Endothelial cell of umbilical vein (primary cell): ENCODE data around the gene ITGA3. TPM values are rescaled to one million over a fixed set of nuclear protein-coding genes. Genes with fewer than 3 reads are reported as not detected.

Experiments
- BruUV-seq: library from RNA; stranded (reverse); fragments of 400-500 nt; replicated peaks from 2 replicates; lab custom pipeline; 2021; lab: Mats Ljungman, UMichigan
- CTCF ChIA-PET: fragments of 300-600, 350-600 bp; sonication (Branson Sonifier 250); formaldehyde crosslinking; loops from one replicate; lab custom pipeline; 2021; ENCODE audit warnings: antibody characterized with exemption, inconsistent platforms; lab: Charles Lee
- POLR2A ChIA-PET: fragments of 300-600, 350-600 bp; sonication (Branson Sonifier 250); formaldehyde crosslinking; loops from one replicate; lab custom pipeline; 2021; ENCODE audit warnings: antibody characterized with exemption, inconsistent platforms; lab: Charles Lee
- DNase-seq: peaks from one replicate; pipeline ENCODE4 v3.0.0-alpha.2; 2011; ENCODE audit warnings: low read depth, low spot score
- FAIRE-seq: peaks from 2 replicates; lab custom pipeline; 2011; peaks lifted over from hg19 to GRCh38; lab: Jason Lieb, UNC
- H2AFZ ChIP-seq: 2 replicates; pipeline ENCODE4 v1.6.0; 2012; ENCODE audit warnings: low read depth, low read length, control low read depth, inconsistent platforms
- H3K27ac ChIP-seq: 2 replicates; pipeline ENCODE4 v1.5.1; 2011; ENCODE audit warnings: low read depth, mild to moderate bottlenecking, control low read depth, low read length, moderate library complexity; ENCODE audit not compliant: insufficient read depth
- H3K27me3 ChIP-seq, 2 experiments: 2 replicates each; pipeline versions ENCODE4 v1.6.0 to v1.6.1; 2011; ENCODE audit warnings: low read length in 2 of 2, mixed read lengths in 1 of 2; ENCODE audit not compliant: control insufficient read depth in 2 of 2, insufficient read depth in 2 of 2
- H3K36me3 ChIP-seq, 2 experiments: 2 replicates in 1 of 2; 3 replicates in 1 of 2; pipeline ENCODE4 v1.5.1; 2011; ENCODE audit warnings: low read length in 2 of 2, mild to moderate bottlenecking in 1 of 2, moderate library complexity in 1 of 2; ENCODE audit not compliant: control insufficient read depth in 2 of 2, insufficient read depth in 2 of 2; ENCODE audit errors: extremely low read depth in 1 of 2
- H3K4me1 ChIP-seq: 3 replicates; pipeline ENCODE4 v1.5.1; 2011; ENCODE audit warnings: mild to moderate bottlenecking, low read length; ENCODE audit not compliant: control insufficient read depth, insufficient read depth; ENCODE audit errors: extremely low read depth
- H3K4me2 ChIP-seq: 2 replicates; pipeline ENCODE4 v1.6.1; 2011; ENCODE audit warnings: low read length, control low read depth, mixed read lengths; ENCODE audit not compliant: insufficient read depth
- H3K4me3 ChIP-seq, 3 experiments: fragments of 200-600 bp in 1 of 3; sonication (generic), shearing (Covaris generic) in 1 of 3; replicated peaks in 1 of 3; 2 replicates each; pipeline ENCODE4 v1.5.1; 2011 to 2016; ENCODE audit warnings: control low read depth in 3 of 3, low read length in 3 of 3, mild to moderate bottlenecking in 2 of 3, inconsistent platforms in 1 of 3, low read depth in 1 of 3, moderate library complexity in 1 of 3; ENCODE audit not compliant: insufficient read depth in 1 of 3
- H3K79me2 ChIP-seq: 2 replicates; pipeline ENCODE4 v1.6.0; 2012; ENCODE audit warnings: low read length, inconsistent platforms; ENCODE audit not compliant: control insufficient read depth, insufficient read depth
- H3K9ac ChIP-seq: replicated peaks from 2 replicates; pipeline ENCODE3; 2011; ENCODE audit warnings: low read length, control low read depth; ENCODE audit not compliant: insufficient read depth; ENCODE audit errors: extremely low read depth
- H3K9me1 ChIP-seq: replicated peaks from 3 replicates; pipeline ENCODE4 v1.6.0; 2011; ENCODE audit warnings: mild to moderate bottlenecking, low read length; ENCODE audit not compliant: control insufficient read depth, insufficient read depth; ENCODE audit errors: extremely low read depth
- H3K9me3 ChIP-seq: replicated peaks from 2 replicates; pipeline ENCODE4 v1.5.1; 2012; ENCODE audit warnings: low read length, inconsistent platforms; ENCODE audit not compliant: control insufficient read depth, insufficient read depth
- H4K20me1 ChIP-seq: replicated peaks from 2 replicates; pipeline ENCODE3; 2011; ENCODE audit warnings: mild to moderate bottlenecking, low read length; ENCODE audit not compliant: control insufficient read depth, insufficient read depth; ENCODE audit errors: extremely low read depth
- EZH2 ChIP-seq: IDR thresholded peaks from 2 replicates; pipeline ENCODE4 v1.6.1; 2012; ENCODE audit warnings: borderline replicate concordance, low read depth, mild to moderate bottlenecking, moderate library complexity, low read length, inconsistent platforms; ENCODE audit not compliant: severe bottlenecking
- FOS ChIP-seq: IDR thresholded peaks from 2 replicates; pipeline ENCODE4 v1.6.1; 2011; ENCODE audit warnings: mild to moderate bottlenecking, low read length, moderate library complexity, borderline replicate concordance; ENCODE audit not compliant: insufficient read depth
- GATA2 ChIP-seq: IDR thresholded peaks from 2 replicates; pipeline ENCODE4 v1.7.0; 2011; ENCODE audit warnings: low read depth, mild to moderate bottlenecking, moderate library complexity, mixed read lengths, low read length; ENCODE audit not compliant: insufficient read length, insufficient read depth
- JUN ChIP-seq: IDR thresholded peaks from 2 replicates; pipeline ENCODE4 v1.6.1; 2011; ENCODE audit warnings: borderline replicate concordance, low read depth; ENCODE audit not compliant: insufficient read length, insufficient read depth
- MYC ChIP-seq: IDR thresholded peaks from one replicate; pipeline ENCODE4 v1.6.1; 2011; ENCODE audit warnings: mild to moderate bottlenecking, low read depth, low read length
- POLR2A ChIP-seq: IDR thresholded peaks from 2 replicates; pipeline ENCODE4 v1.6.1; 2012; ENCODE audit warnings: low read depth, mild to moderate bottlenecking, control low read depth, low read length
- POLR2AphosphoS5 ChIP-seq: IDR thresholded peaks from 2 replicates; pipeline ENCODE4 v1.6.1; 2012; ENCODE audit warnings: low read depth, mild to moderate bottlenecking, control low read depth, low read length, moderate library complexity; ENCODE audit not compliant: insufficient read depth
- dilution Hi-C: fragments of 300-500 bp; cut with MboI; formaldehyde crosslinking; loops from one replicate; pipeline ENCODE4 v1.15.0; 2019; ENCODE audit warnings: low sequenced_read_pairs; ENCODE audit not compliant: extremely low pct_ligation_motif_present
- intact Hi-C: fragments of 100-400 bp; cut with micrococcal nuclease; formaldehyde crosslinking; loops from one replicate; pipeline ENCODE4 v1.10.0; 2022
- polyA plus RNA-seq, 4 experiments: library from polyadenylated mRNA; depleted of rRNA in 3 of 4; stranded (reverse) in 3 of 4; unstranded in 1 of 4; fragments of >200 nt; gene quantifications; 2 replicates each; pipeline versions ENCODE4 v1.2.1 to v1.2.3, GENCODE V29; 2011 to 2012; ENCODE audit warnings: missing spikeins in 1 of 4
- total RNA-seq: library from RNA; stranded (reverse); gene quantifications from 2 replicates; pipeline ENCODE4 v1.2.3, GENCODE V29; 2021
- TF ChIP-seq, protein P1 (sequence below), 2 donors: IDR thresholded peaks; 1 replicate in 1 of 2; 2 replicates in 1 of 2; pipeline ENCODE4 v1.5.1; 2011; ENCODE audit warnings: low read length in 2 of 2, mild to moderate bottlenecking in 2 of 2, moderate library complexity in 2 of 2, control low read depth in 1 of 2, inconsistent platforms in 1 of 2, low read depth in 1 of 2; ENCODE audit not compliant: insufficient read depth in 1 of 2; ENCODE audit errors: extremely low read depth in 1 of 2
- TF ChIP-seq, protein P2 (sequence below): IDR thresholded peaks from 2 replicates; pipeline ENCODE4 v1.6.1; 2011; ENCODE audit not compliant: insufficient read depth, insufficient read length

The ITGA3 gene
- total and polyA plus RNA-seq, 2 donors (not counting 3 experiments of a cell fraction or from before 2014, with no cell fraction given), result 92.7 to 112 TPM

GRCh38 chr17:50122945-50123344 lies 67.0 kb downstream of the ITGA3 start:
- Histone ChIP-seq H3K27ac (no peak overlapping the region), H3K9me1 (no peaks in the 10 kb centered on the region), H4K20me1 (no peaks in the 10 kb centered on the region), H3K4me3 (no peak overlapping the region), H2AFZ (no peak overlapping the region), H3K9me3 (no peaks in the 10 kb centered on the region), H3K27me3 (no peaks in the 10 kb centered on the region), H3K4me2 (no peak overlapping the region), H3K4me1 (peaks cover 19% of the 10 kb centered on the region), H3K79me2 (no peaks in the 10 kb centered on the region), H3K36me3 (no peaks in the 10 kb centered on the region), H3K9ac (no peak overlapping the region)
- no TSS peak for BruUV-seq
- intact Hi-C loops, result no loop called here
- POLR2A ChIA-PET, result no interaction called here
- FAIRE-seq (no peak), DNase-seq (no peak)
- CTCF ChIA-PET, result interaction anchor here (1.0 to 2.8 kb wide), 7 partner anchors 8 to 47 kb away, joined by 3 to 12 read pairs (median 4); no protein-coding TSS in a partner anchor
- TF ChIP-seq POLR2A (no peak), POLR2AphosphoS5 (no peak), EZH2 (no peak), GATA2 (no peak), MYC (no peak), JUN (no peak), FOS (no peak)
- TF ChIP-seq, protein P1, sequence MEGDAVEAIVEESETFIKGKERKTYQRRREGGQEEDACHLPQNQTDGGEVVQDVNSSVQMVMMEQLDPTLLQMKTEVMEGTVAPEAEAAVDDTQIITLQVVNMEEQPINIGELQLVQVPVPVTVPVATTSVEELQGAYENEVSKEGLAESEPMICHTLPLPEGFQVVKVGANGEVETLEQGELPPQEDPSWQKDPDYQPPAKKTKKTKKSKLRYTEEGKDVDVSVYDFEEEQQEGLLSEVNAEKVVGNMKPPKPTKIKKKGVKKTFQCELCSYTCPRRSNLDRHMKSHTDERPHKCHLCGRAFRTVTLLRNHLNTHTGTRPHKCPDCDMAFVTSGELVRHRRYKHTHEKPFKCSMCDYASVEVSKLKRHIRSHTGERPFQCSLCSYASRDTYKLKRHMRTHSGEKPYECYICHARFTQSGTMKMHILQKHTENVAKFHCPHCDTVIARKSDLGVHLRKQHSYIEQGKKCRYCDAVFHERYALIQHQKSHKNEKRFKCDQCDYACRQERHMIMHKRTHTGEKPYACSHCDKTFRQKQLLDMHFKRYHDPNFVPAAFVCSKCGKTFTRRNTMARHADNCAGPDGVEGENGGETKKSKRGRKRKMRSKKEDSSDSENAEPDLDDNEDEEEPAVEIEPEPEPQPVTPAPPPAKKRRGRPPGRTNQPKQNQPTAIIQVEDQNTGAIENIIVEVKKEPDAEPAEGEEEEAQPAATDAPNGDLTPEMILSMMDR (IDR thresholded peaks at IDR 0.05; ENCODE audit: extremely low read depth in 1 of 2, insufficient read depth in 1 of 2, low read depth in 1 of 2, low read length in 2 of 2), result no peak
- TF ChIP-seq, protein P2, sequence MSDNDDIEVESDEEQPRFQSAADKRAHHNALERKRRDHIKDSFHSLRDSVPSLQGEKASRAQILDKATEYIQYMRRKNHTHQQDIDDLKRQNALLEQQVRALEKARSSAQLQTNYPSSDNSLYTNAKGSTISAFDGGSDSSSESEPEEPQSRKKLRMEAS, result no peak
- dilution Hi-C loops, result no loop called here
